ENCODE data around the gene APOA1. TPM values are rescaled to one million over a fixed set of nuclear protein-coding genes. Genes with fewer than 3 reads are reported as not detected.

APOA1 gene
- total RNA-seq, 1 experiment from 2014 or later: not detected

- H3K4me3 ChIP-seq: no peak overlapping the region
- H3K36me3 ChIP-seq: peaks cover 2% of the 10 kb centered on the region; the same call in 1 of the 2 replicates
- H3K27me3 ChIP-seq: no peaks in the 10 kb centered on the region
- H3K27ac ChIP-seq: no peak overlapping the region
- no peaks in the 10 kb centered on the region for H3K4me1 ChIP-seq
- DNase-seq: no peak
- H3K9me3 ChIP-seq (replicated peaks): no peaks in the 10 kb centered on the region
Observed at GRCh38 chr11:116866804-116867455, 29.5 kb upstream of the APOA1 start.

- DNase-seq: no peak
- Histone ChIP-seq H3K27ac (no peak overlapping the region), H3K4me3 (no peak overlapping the region), H3K4me1 (no peaks in the 10 kb centered on the region), H3K27me3 (no peaks in the 10 kb centered on the region), H3K9me3 (replicated peaks) (no peaks in the 10 kb centered on the region), H3K36me3 (no peaks in the 10 kb centered on the region; the same call in 1 of the 2 replicates)
Observed at GRCh38 chr11:116865696-116866095, 28.3 kb upstream of the APOA1 start.

GRCh38 chr11:116864531-116864930 lies 27.1 kb upstream of the APOA1 start:
- Histone ChIP-seq H3K27ac (no peak overlapping the region), H3K4me1 (no peaks in the 10 kb centered on the region), H3K9me3 (replicated peaks) (no peaks in the 10 kb centered on the region), H3K27me3 (no peaks in the 10 kb centered on the region), H3K36me3 (no peaks in the 10 kb centered on the region; the same call in 1 of the 2 replicates), H3K4me3 (no peak overlapping the region)
- no peak for DNase-seq

GRCh38 chr11:116862951-116863350 lies 25.5 kb upstream of the APOA1 start:
- no peak for DNase-seq
- Histone ChIP-seq H3K36me3 (no peaks in the 10 kb centered on the region; the same call in 1 of the 2 replicates), H3K27ac (no peak overlapping the region)

GRCh38 chr11:116862185-116862584 lies 24.8 kb upstream of the APOA1 start:
- peaks cover 3% of the 10 kb centered on the region; the same call in 1 of the 2 replicates for H3K36me3 ChIP-seq
- no peaks in the 10 kb centered on the region for H3K9me3 ChIP-seq (replicated peaks)
- H3K27me3 ChIP-seq: no peaks in the 10 kb centered on the region
- H3K4me3 ChIP-seq: no peak overlapping the region
- no peak for DNase-seq
- H3K4me1 ChIP-seq: no peaks in the 10 kb centered on the region
- no peak overlapping the region for H3K27ac ChIP-seq

More at GRCh38 chr11:116862951-116863350, 25.5 kb upstream of the APOA1 start:
- Histone ChIP-seq H3K4me3 (no peak overlapping the region), H3K4me1 (no peaks in the 10 kb centered on the region), H3K27me3 (no peaks in the 10 kb centered on the region), H3K9me3 (replicated peaks) (no peaks in the 10 kb centered on the region)

GRCh38 chr11:116861539-116861938 lies 24.1 kb upstream of the APOA1 start:
- no peak overlapping the region for H3K27ac ChIP-seq
- H3K9me3 ChIP-seq (replicated peaks): no peaks in the 10 kb centered on the region
- peaks cover 3% of the 10 kb centered on the region; the same call in 1 of the 2 replicates for H3K36me3 ChIP-seq
- DNase-seq: no peak
- no peak overlapping the region for H3K4me3 ChIP-seq
- H3K4me1 ChIP-seq: no peaks in the 10 kb centered on the region
- H3K27me3 ChIP-seq: no peaks in the 10 kb centered on the region

- Histone ChIP-seq H3K27ac (no peak overlapping the region), H3K4me1 (no peaks in the 10 kb centered on the region), H3K9me3 (replicated peaks) (no peaks in the 10 kb centered on the region), H3K27me3 (no peaks in the 10 kb centered on the region), H3K36me3 (peaks cover 3% of the 10 kb centered on the region; the same call in 1 of the 2 replicates), H3K4me3 (no peak overlapping the region)
- DNase-seq: no peak
Observed at GRCh38 chr11:116860303-116860702, 22.9 kb upstream of the APOA1 start.

GRCh38 chr11:116859175-116859574 lies 21.8 kb upstream of the APOA1 start:
- Histone ChIP-seq H3K27me3 (no peaks in the 10 kb centered on the region), H3K4me1 (no peaks in the 10 kb centered on the region), H3K9me3 (replicated peaks) (no peaks in the 10 kb centered on the region), H3K36me3 (peaks cover 3% of the 10 kb centered on the region; the same call in 1 of the 2 replicates), H3K27ac (no peak overlapping the region), H3K4me3 (no peak overlapping the region)
- DNase-seq: no peak

GRCh38 chr11:116857936-116858335 lies 20.5 kb upstream of the APOA1 start:
- no peak for DNase-seq
- H3K9me3 ChIP-seq (replicated peaks): no peaks in the 10 kb centered on the region
- H3K27ac ChIP-seq: no peak overlapping the region
- no peak overlapping the region for H3K4me3 ChIP-seq
- H3K36me3 ChIP-seq: peaks cover 3% of the 10 kb centered on the region; the same call in 1 of the 2 replicates
- no peaks in the 10 kb centered on the region for H3K4me1 ChIP-seq
- H3K27me3 ChIP-seq: no peaks in the 10 kb centered on the region

GRCh38 chr11:116857316-116857715 lies 19.9 kb upstream of the APOA1 start:
- no peaks in the 10 kb centered on the region for H3K4me1 ChIP-seq
- H3K4me3 ChIP-seq: no peak overlapping the region
- H3K36me3 ChIP-seq: peaks cover 3% of the 10 kb centered on the region; the same call in 1 of the 2 replicates
- H3K27me3 ChIP-seq: no peaks in the 10 kb centered on the region
- no peaks in the 10 kb centered on the region for H3K9me3 ChIP-seq (replicated peaks)
- DNase-seq: no peak
- no peak overlapping the region for H3K27ac ChIP-seq

- no peak for DNase-seq
- Histone ChIP-seq H3K27ac (no peak overlapping the region), H3K9me3 (replicated peaks) (no peaks in the 10 kb centered on the region), H3K36me3 (peaks cover 3% of the 10 kb centered on the region; the same call in 1 of the 2 replicates), H3K27me3 (no peaks in the 10 kb centered on the region), H3K4me1 (no peaks in the 10 kb centered on the region), H3K4me3 (no peak overlapping the region)
Observed at GRCh38 chr11:116856423-116856822, 19.0 kb upstream of the APOA1 start.

- Histone ChIP-seq H3K9me3 (replicated peaks) (no peaks in the 10 kb centered on the region), H3K36me3 (peaks cover 3% of the 10 kb centered on the region; the same call in 1 of the 2 replicates)
- no peak for DNase-seq
Observed at GRCh38 chr11:116855413-116855812, 18.0 kb upstream of the APOA1 start.

GRCh38 chr11:116853461-116854073 lies 16.1 kb upstream of the APOA1 start:
- Histone ChIP-seq H3K9me3 (replicated peaks) (no peaks in the 10 kb centered on the region), H3K27me3 (no peaks in the 10 kb centered on the region), H3K4me3 (no peak overlapping the region), H3K4me1 (no peaks in the 10 kb centered on the region), H3K27ac (no peak overlapping the region), H3K36me3 (peaks cover 3% of the 10 kb centered on the region; the same call in 1 of the 2 replicates)
- DNase-seq: peak; percentile 35 to 53

More at GRCh38 chr11:116855413-116855812, 18.0 kb upstream of the APOA1 start:
- Histone ChIP-seq H3K27ac (no peak overlapping the region), H3K4me1 (no peaks in the 10 kb centered on the region), H3K4me3 (no peak overlapping the region), H3K27me3 (no peaks in the 10 kb centered on the region)

- Histone ChIP-seq H3K36me3 (no peaks in the 10 kb centered on the region), H3K27me3 (no peaks in the 10 kb centered on the region), H3K4me3 (no peak overlapping the region), H3K9me3 (replicated peaks) (no peaks in the 10 kb centered on the region), H3K4me1 (no peaks in the 10 kb centered on the region), H3K27ac (no peak overlapping the region)
- DNase-seq: no peak
Observed at GRCh38 chr11:116852261-116853031, 15.0 kb upstream of the APOA1 start.

- H3K4me1 ChIP-seq: no peaks in the 10 kb centered on the region
- H3K36me3 ChIP-seq: no peaks in the 10 kb centered on the region
- H3K27me3 ChIP-seq: no peaks in the 10 kb centered on the region
- no peak overlapping the region for H3K27ac ChIP-seq
- no peak for DNase-seq
- H3K4me3 ChIP-seq: no peak overlapping the region
- no peaks in the 10 kb centered on the region for H3K9me3 ChIP-seq (replicated peaks)
Observed at GRCh38 chr11:116851626-116852025, 14.2 kb upstream of the APOA1 start.
